MM.1S (cell line): ENCODE measurements around the gene BRF1.

Experiments used
- DNase-seq: peaks from one replicate; pipeline ENCODE4 v3.0.0-alpha.2; 2015
- H2AFZ ChIP-seq: fragments of 300-600 bp; sonication (generic); 2 replicates; pipeline ENCODE4 v1.6.0; 2016; ENCODE audit warnings: antibody characterized with exemption, low read length
- H3F3A ChIP-seq: fragments of 300-600 bp; sonication (generic); 2 replicates; pipeline ENCODE4 v1.6.1; 2016; ENCODE audit warnings: mild to moderate bottlenecking, antibody characterized with exemption, low read length, moderate library complexity, mixed read lengths; ENCODE audit not compliant: insufficient read depth
- H3K27ac ChIP-seq: fragments of 300-600 bp; sonication (generic); 2 replicates; pipeline ENCODE4 v1.5.1; 2016; ENCODE audit warnings: mild to moderate bottlenecking, low read length
- H3K27me3 ChIP-seq: fragments of 300-600 bp; sonication (generic); replicated peaks from 2 replicates; pipeline ENCODE4 v1.6.0; 2016; ENCODE audit warnings: low read length; ENCODE audit not compliant: insufficient read depth
- H3K36me3 ChIP-seq: fragments of 300-600 bp; sonication (generic); replicated peaks from 2 replicates; pipeline ENCODE4 v1.6.1; 2016; ENCODE audit warnings: mild to moderate bottlenecking, low read length, mixed read lengths; ENCODE audit not compliant: insufficient read depth
- H3K4me1 ChIP-seq: fragments of 300-600 bp; sonication (generic); 2 replicates; pipeline ENCODE4 v1.6.1; 2016; ENCODE audit warnings: low read length, mixed read lengths
- H3K4me2 ChIP-seq: fragments of 300-600 bp; sonication (generic); 2 replicates; pipeline ENCODE4 v1.6.0; 2016; ENCODE audit warnings: low read depth, low read length
- H3K4me3 ChIP-seq: fragments of 300-600 bp; sonication (generic); 2 replicates; pipeline ENCODE4 v1.5.1; 2016; ENCODE audit warnings: low read length, mixed read lengths
- H3K79me2 ChIP-seq: fragments of 300-600 bp; sonication (generic); 2 replicates; pipeline ENCODE4 v1.6.1; 2016; ENCODE audit warnings: mixed run types, low read length, mixed read lengths
- H3K9ac ChIP-seq: fragments of 300-600 bp; sonication (generic); 2 replicates; pipeline ENCODE4 v1.6.1; 2016; ENCODE audit warnings: low read length, mixed read lengths
- H3K9me2 ChIP-seq: fragments of 300-600 bp; sonication (generic); replicated peaks from 2 replicates; pipeline ENCODE4 v1.6.1; 2016; ENCODE audit warnings: mild to moderate bottlenecking, low read length, mixed read lengths; ENCODE audit not compliant: insufficient read depth
- H3K9me3 ChIP-seq: fragments of 300-600 bp; sonication (generic); replicated peaks from 2 replicates; pipeline ENCODE4 v1.6.1; 2016; ENCODE audit warnings: mild to moderate bottlenecking, low read length, mixed read lengths; ENCODE audit not compliant: insufficient read depth
- H4K20me1 ChIP-seq: fragments of 300-600 bp; sonication (generic); 2 replicates; pipeline ENCODE4 v1.6.1; 2016; ENCODE audit warnings: mild to moderate bottlenecking, low read length, moderate library complexity, mixed read lengths; ENCODE audit not compliant: insufficient read depth
- CTCF ChIP-seq: fragments of 300-600 bp; sonication (generic); IDR thresholded peaks from 2 replicates; pipeline ENCODE4 v1.5.1; 2016; ENCODE audit warnings: antibody characterized with exemption, low read length, mixed read lengths
- EZH2 ChIP-seq: fragments of 300-600 bp; sonication (generic); optimal IDR thresholded peaks from 2 replicates; pipeline ENCODE3; 2017; ENCODE audit warnings: low read depth, mild to moderate bottlenecking, antibody characterized with exemption, low read length, mixed read lengths
- EZH2phosphoT487 ChIP-seq: fragments of 300-600 bp; sonication (generic); IDR thresholded peaks from 2 replicates; pipeline ENCODE4 v1.6.1; 2018; ENCODE audit warnings: antibody characterized with exemption, low read length

BRF1 gene

DNA sequence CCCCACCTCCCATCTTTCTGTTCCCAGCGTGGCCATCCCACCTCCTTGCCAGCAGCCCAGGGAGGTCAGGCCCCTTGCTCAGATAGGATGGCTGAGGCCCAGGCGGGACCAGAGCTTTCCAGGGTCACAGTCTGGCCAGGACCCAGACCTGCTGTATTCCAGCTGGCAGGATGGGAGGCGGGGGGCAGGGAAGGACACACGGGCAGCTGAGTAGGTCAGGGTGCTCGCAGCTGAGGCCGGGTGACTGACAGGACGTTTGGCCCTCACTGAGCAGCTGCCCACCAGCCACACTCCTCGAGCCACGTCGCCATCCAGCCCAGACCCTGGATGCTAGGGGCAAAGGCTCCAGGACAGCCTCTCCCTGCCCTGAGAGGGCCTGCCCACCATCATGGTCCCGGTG lies 123.7 kb downstream of the BRF1 start:
- Histone ChIP-seq H3K9me3 (no peaks in the 10 kb centered on the region), H3K9ac (no peak overlapping the region), H3F3A (no peaks in the 10 kb centered on the region), H3K9me2 (no peaks in the 10 kb centered on the region), H3K27me3 (no peaks in the 10 kb centered on the region), H3K4me2 (no peak overlapping the region), H4K20me1 (no peaks in the 10 kb centered on the region), H3K36me3 (no peaks in the 10 kb centered on the region), H3K27ac (no peak overlapping the region), H2AFZ (no peak overlapping the region), H3K79me2 (no peaks in the 10 kb centered on the region), H3K4me1 (no peaks in the 10 kb centered on the region), H3K4me3 (no peak overlapping the region)
- DNase-seq = no peak
- no peak for TF ChIP-seq EZH2
- no peak for TF ChIP-seq CTCF
- no peak for TF ChIP-seq EZH2phosphoT487

- Histone ChIP-seq H2AFZ (no peak overlapping the region), H3K27ac (no peak overlapping the region), H3K9me3 (no peaks in the 10 kb centered on the region), H3K9me2 (no peaks in the 10 kb centered on the region), H3K9ac (no peak overlapping the region), H3K27me3 (no peaks in the 10 kb centered on the region), H3F3A (no peaks in the 10 kb centered on the region), H3K36me3 (no peaks in the 10 kb centered on the region), H3K4me1 (no peaks in the 10 kb centered on the region), H4K20me1 (no peaks in the 10 kb centered on the region), H3K79me2 (no peaks in the 10 kb centered on the region), H3K4me2 (no peak overlapping the region), H3K4me3 (no peak overlapping the region)
- no peak for TF ChIP-seq EZH2
- no peak for TF ChIP-seq EZH2phosphoT487
- TF ChIP-seq CTCF = no peak
- DNase-seq = no peak
Measured at GRCh38 chr14:105176513-105176912, 124.3 kb downstream of the BRF1 start.

- H3K4me2 ChIP-seq = no peak overlapping the region
- no peaks in the 10 kb centered on the region for H3K36me3 ChIP-seq
- H3K9me3 ChIP-seq = no peaks in the 10 kb centered on the region
- no peak overlapping the region for H3K9ac ChIP-seq
- no peaks in the 10 kb centered on the region for H3F3A ChIP-seq
- no peak overlapping the region for H3K27ac ChIP-seq
- H4K20me1 ChIP-seq = no peaks in the 10 kb centered on the region
- no peak for TF ChIP-seq CTCF
- no peak for TF ChIP-seq EZH2
- TF ChIP-seq EZH2phosphoT487 = no peak
- no peak for DNase-seq
- H3K4me3 ChIP-seq = no peak overlapping the region
- H3K9me2 ChIP-seq = no peaks in the 10 kb centered on the region
- no peaks in the 10 kb centered on the region for H3K4me1 ChIP-seq
- no peak overlapping the region for H2AFZ ChIP-seq
- H3K79me2 ChIP-seq = no peaks in the 10 kb centered on the region
- H3K27me3 ChIP-seq = peaks cover 10% of the 10 kb centered on the region; the same call in 1 of the 2 replicates
Measured at GRCh38 chr14:105173901-105174894, 126.6 kb downstream of the BRF1 start.
